Gastroesophageal sphincter (tissue), 4 donors: ENCODE results near the gene NCLN. TPM values are rescaled to one million over a fixed set of nuclear protein-coding genes. Genes with fewer than 3 reads are reported as not detected.

Source experiments
- ATAC-seq: fragments of 150-250 bp; one replicate; pipeline ENCODE4 v1.9.1; 2016; ENCODE audit warnings: mild to moderate bottlenecking, moderate library complexity
- H3K27ac ChIP-seq, 4 donors: fragments of 200-600 bp; sonication (generic) in 3 of 4; 1 replicate in 3 of 4; 2 replicates in 1 of 4; pipeline ENCODE4 v1.5.1; 2016 to 2019
- H3K27me3 ChIP-seq: fragments of 200-600 bp; sonication (generic); one replicate; pipeline ENCODE4 v1.5.1; 2019
- H3K36me3 ChIP-seq, 2 donors: fragments of 200-600 bp; sonication (generic); one replicate each; pipeline ENCODE4 v1.5.1; 2019; ENCODE audit warnings: control low read depth in 1 of 2
- H3K4me1 ChIP-seq, 3 donors: fragments of 200-600 bp; sonication (generic); 1 replicate in 2 of 3; 2 replicates in 1 of 3; pipeline ENCODE4 v1.5.1; 2016 to 2019; ENCODE audit warnings: control low read depth in 2 of 3
- H3K4me3 ChIP-seq, 2 donors: fragments of 200-600 bp; sonication (generic); one replicate each; pipeline ENCODE4 v1.5.1; 2019; ENCODE audit warnings: mild to moderate bottlenecking in 1 of 2, moderate library complexity in 1 of 2
- H3K9me3 ChIP-seq, 3 donors: fragments of 200-600 bp; sonication (generic); one replicate each; pipeline ENCODE4 v1.5.1; 2017 to 2019; ENCODE audit warnings: control low read depth in 2 of 3
- CTCF ChIP-seq, 4 experiments: fragments of 200-600 bp in 2 of 4; fragments of 450-650 bp in 2 of 4; sonication (generic) in 1 of 4; IDR thresholded peaks; one replicate each; pipeline ENCODE4 v1.5.1; 2017 to 2019; ENCODE audit warnings: antibody characterized with exemption in 4 of 4, mild to moderate bottlenecking in 2 of 4, moderate library complexity in 2 of 4
- EP300 ChIP-seq: sonication (generic); formaldehyde crosslinking; IDR thresholded peaks from one replicate; pipeline ENCODE4 v1.6.1; 2017; ENCODE audit warnings: antibody characterized with exemption, mild to moderate bottlenecking
- POLR2A ChIP-seq, 2 donors: fragments of 450-650 bp; IDR thresholded peaks; one replicate each; pipeline ENCODE4 v1.6.1; 2017; ENCODE audit warnings: antibody characterized with exemption in 2 of 2, mild to moderate bottlenecking in 2 of 2, moderate library complexity in 1 of 2
- POLR2AphosphoS5 ChIP-seq: sonication (generic); formaldehyde crosslinking; IDR thresholded peaks from one replicate; pipeline ENCODE4 v1.6.1; 2017; ENCODE audit warnings: antibody characterized with exemption
- WGBS, 2 donors: methylation state at CpG; one replicate each; pipeline ENCODE4 v1.1.5; 2018; ENCODE audit warnings: low coverage in 1 of 2; 5-methylcytosine and 5-hydroxymethylcytosine counted together
- total RNA-seq, 4 donors: library from RNA; depleted of rRNA; stranded (reverse); fragments of >200 nt; gene quantifications; one replicate each; pipeline ENCODE4 v1.1.0, GENCODE V29; 2016

NCLN gene
- total RNA-seq, 4 donors from 2014 or later: 18.0 to 42.3 (median 29.2) TPM

- no peaks in the 10 kb centered on the region for H3K9me3 ChIP-seq
- no peak overlapping the region for H3K27ac ChIP-seq
- WGBS, 2 donors: no CpG with 5 or more reads among the region's 9 CpGs
- H3K4me3 ChIP-seq: no peak overlapping the region
- ATAC-seq: no peak
- H3K4me1 ChIP-seq: peaks cover 0 to 10% (median 0%) of the 10 kb centered on the region in 3 donors
- peaks cover 100% of the 10 kb centered on the region for H3K27me3 ChIP-seq
- no peaks in the 10 kb centered on the region for H3K36me3 ChIP-seq
- TF ChIP-seq POLR2AphosphoS5 (no peak), CTCF (IDR thresholded peaks at IDR 0.05) (no peak), EP300 (no peak), POLR2A (IDR thresholded peaks at IDR 0.05) (no peak)
Observed at GRCh38 chr19:3225169-3225485, 39.4 kb downstream of the NCLN start.

- no peak for ATAC-seq
- 50% methylated on average over 2 of the region's 16 CpGs; no CpG with 5 or more reads in 1 of the 2 donors for WGBS, 2 donors
- TF ChIP-seq EP300 (no peak), POLR2AphosphoS5 (no peak)
- H3K36me3 ChIP-seq: no peaks in the 10 kb centered on the region
- peaks cover 100% of the 10 kb centered on the region for H3K27me3 ChIP-seq
- no peaks in the 10 kb centered on the region for H3K9me3 ChIP-seq
- H3K27ac ChIP-seq: no peak overlapping the region
- no peak overlapping the region for H3K4me3 ChIP-seq
- peaks cover 0 to 10% (median 0%) of the 10 kb centered on the region in 3 donors for H3K4me1 ChIP-seq
Observed at GRCh38 chr19:3225677-3226093, 40.0 kb downstream of the NCLN start.

DNA sequence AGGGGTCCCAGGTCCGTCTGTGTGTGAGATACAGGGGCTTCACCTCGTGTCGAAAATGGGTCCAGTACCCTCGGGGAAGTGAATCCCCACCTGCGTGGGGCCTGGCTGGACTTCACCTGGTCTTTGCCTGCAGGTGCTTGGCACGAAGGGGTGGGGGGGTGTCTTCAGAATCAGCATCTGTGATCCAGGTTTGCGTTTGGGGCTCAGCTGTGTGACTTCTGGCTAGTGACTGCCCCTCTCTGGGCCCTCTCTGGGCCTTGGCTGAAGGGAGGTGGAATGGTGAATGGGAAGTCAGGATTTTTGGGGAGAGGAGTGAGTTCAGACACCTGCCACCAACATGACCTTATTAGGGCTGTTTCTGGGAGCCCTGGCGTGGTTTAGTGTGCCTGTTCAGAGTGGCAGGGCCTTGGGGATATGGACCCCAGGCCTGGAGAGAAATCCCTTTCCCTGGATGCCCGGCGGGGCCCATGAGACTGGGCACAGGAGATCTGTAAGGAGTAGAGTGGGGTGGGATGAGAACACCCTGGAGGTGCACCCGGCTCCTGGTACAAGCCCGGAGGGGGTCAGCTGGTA, 41.4 kb downstream of the NCLN start:
- peaks cover 0 to 10% (median 0%) of the 10 kb centered on the region in 3 donors for H3K4me1 ChIP-seq
- TF ChIP-seq POLR2A (IDR thresholded peaks at IDR 0.05): no peak
- TF ChIP-seq CTCF (IDR thresholded peaks at IDR 0.05): no peak
- TF ChIP-seq EP300: no peak
- TF ChIP-seq POLR2AphosphoS5: no peak
- ATAC-seq: no peak
- no peaks in the 10 kb centered on the region for H3K36me3 ChIP-seq
- H3K9me3 ChIP-seq: no peaks in the 10 kb centered on the region
- no peak overlapping the region for H3K27ac ChIP-seq
- 80% methylated on average over 2 of the region's 12 CpGs; no CpG with 5 or more reads in 1 of the 2 donors for WGBS, 2 donors
- peaks cover 100% of the 10 kb centered on the region for H3K27me3 ChIP-seq
- H3K4me3 ChIP-seq: no peak overlapping the region

DNA sequence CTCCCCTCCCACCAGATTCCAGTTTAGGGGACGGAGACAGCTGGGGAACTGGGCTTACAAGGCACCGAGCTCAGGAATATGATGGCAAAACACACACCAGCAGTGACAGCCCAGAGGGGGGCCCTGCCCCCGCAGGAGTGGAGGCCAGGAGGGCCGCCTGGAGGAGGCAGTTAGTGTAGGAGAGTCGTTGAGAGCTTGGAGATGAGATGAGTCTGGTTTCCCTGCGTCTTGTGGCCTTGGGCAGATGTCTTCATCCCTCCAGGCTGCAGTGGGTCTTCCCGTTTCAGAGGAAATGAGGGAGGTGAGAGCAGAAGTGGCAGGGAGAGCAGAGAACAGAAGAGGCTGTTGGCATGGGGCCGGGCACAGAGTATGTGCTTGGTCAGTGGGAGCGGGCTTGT, 43.6 kb downstream of the NCLN start:
- H3K27me3 ChIP-seq: peaks cover 100% of the 10 kb centered on the region
- 0 to 10% methylated on average over 1 to 2 of the region's 9 CpGs for WGBS, 2 donors
- H3K4me1 ChIP-seq: peaks cover 0 to 6% (median 0%) of the 10 kb centered on the region in 3 donors
- TF ChIP-seq EP300: no peak
- TF ChIP-seq POLR2A (IDR thresholded peaks at IDR 0.05): no peak
- TF ChIP-seq POLR2AphosphoS5: no peak
- no peak for TF ChIP-seq CTCF (IDR thresholded peaks at IDR 0.05)
- H3K4me3 ChIP-seq: no peak overlapping the region
- H3K27ac ChIP-seq: no peak overlapping the region
- no peaks in the 10 kb centered on the region for H3K9me3 ChIP-seq
- no peaks in the 10 kb centered on the region for H3K36me3 ChIP-seq
- ATAC-seq: no peak

- TF ChIP-seq POLR2A (IDR thresholded peaks at IDR 0.05) (no peak), CTCF (IDR thresholded peaks at IDR 0.05) (no peak), EP300 (no peak), POLR2AphosphoS5 (no peak)
- H3K4me1 ChIP-seq: peaks cover 0 to under 1% (median 0%) of the 10 kb centered on the region in 3 donors
- H3K27ac ChIP-seq: no peak overlapping the region
- H3K36me3 ChIP-seq: no peaks in the 10 kb centered on the region
- WGBS, 2 donors: 80 to 81% methylated on average over 2 to 3 of the region's 4 CpGs
- no peaks in the 10 kb centered on the region for H3K9me3 ChIP-seq
- peaks cover 100% of the 10 kb centered on the region for H3K27me3 ChIP-seq
- H3K4me3 ChIP-seq: no peak overlapping the region
- ATAC-seq: no peak
Observed at GRCh38 chr19:3229888-3230496, 44.3 kb downstream of the NCLN start.
